Activated T-cell treated with anti-CD3 and anti-CD28 coated beads, Interleukin-2, amount 50 U/mL, for 72 hours (primary cell): ENCODE data around the gene IMP3. TPM values are rescaled to one million over a fixed set of nuclear protein-coding genes. Genes with fewer than 3 reads are reported as not detected.
"Not testable (repeated sequence)": the region's sequence is repeated elsewhere in the genome, so short reads cannot be mapped to it uniquely, and the experiment has no call there.

Experiments
- ATAC-seq, 2 donors: fragments of 150-1000 bp; cut with Tn5 transposase; replicated peaks in 1 of 2; 2 replicates each; pipeline ENCODE4 v1.10.0; 2021; ENCODE audit warnings: moderate library complexity in 2 of 2, mild to moderate bottlenecking in 1 of 2
- DNase-seq, 2 donors: peaks; one replicate each; pipeline ENCODE4 v3.0.0; 2021 to 2022; ENCODE audit warnings: mixed read lengths in 1 of 2
- H3K27ac Mint-ChIP-seq: one replicate; pipeline ENCODE4 v1.8.0; 2022; ENCODE audit warnings: mild to moderate bottlenecking, moderate library complexity, mixed read lengths
- H3K27me3 Mint-ChIP-seq: one replicate; pipeline ENCODE4 v1.8.0; 2022; ENCODE audit warnings: low read depth, mixed read lengths
- H3K36me3 Mint-ChIP-seq, 2 donors: one replicate each; pipeline ENCODE4 v1.8.0; 2022; ENCODE audit warnings: mixed read lengths in 2 of 2, mild to moderate bottlenecking in 1 of 2; ENCODE audit not compliant: insufficient read depth in 2 of 2
- H3K4me1 Mint-ChIP-seq: one replicate; pipeline ENCODE4 v1.8.0; 2022; ENCODE audit warnings: low read depth, mixed read lengths
- H3K4me3 Mint-ChIP-seq, 2 donors: one replicate each; pipeline ENCODE4 v1.8.0; 2022; ENCODE audit warnings: mild to moderate bottlenecking in 2 of 2, mixed read lengths in 2 of 2, moderate library complexity in 2 of 2
- H3K9me3 Mint-ChIP-seq, 2 donors: one replicate each; pipeline ENCODE4 v1.8.0; 2022; ENCODE audit warnings: mixed read lengths in 2 of 2
- total RNA-seq, 2 donors: library from RNA; stranded (reverse); gene quantifications; one replicate each; pipeline ENCODE4 v1.2.3, GENCODE V29; 2022

Gene IMP3, protein sequence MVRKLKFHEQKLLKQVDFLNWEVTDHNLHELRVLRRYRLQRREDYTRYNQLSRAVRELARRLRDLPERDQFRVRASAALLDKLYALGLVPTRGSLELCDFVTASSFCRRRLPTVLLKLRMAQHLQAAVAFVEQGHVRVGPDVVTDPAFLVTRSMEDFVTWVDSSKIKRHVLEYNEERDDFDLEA
- 10 to 100 TPM; 57.5 to 61.0 TPM for total RNA-seq

DNA sequence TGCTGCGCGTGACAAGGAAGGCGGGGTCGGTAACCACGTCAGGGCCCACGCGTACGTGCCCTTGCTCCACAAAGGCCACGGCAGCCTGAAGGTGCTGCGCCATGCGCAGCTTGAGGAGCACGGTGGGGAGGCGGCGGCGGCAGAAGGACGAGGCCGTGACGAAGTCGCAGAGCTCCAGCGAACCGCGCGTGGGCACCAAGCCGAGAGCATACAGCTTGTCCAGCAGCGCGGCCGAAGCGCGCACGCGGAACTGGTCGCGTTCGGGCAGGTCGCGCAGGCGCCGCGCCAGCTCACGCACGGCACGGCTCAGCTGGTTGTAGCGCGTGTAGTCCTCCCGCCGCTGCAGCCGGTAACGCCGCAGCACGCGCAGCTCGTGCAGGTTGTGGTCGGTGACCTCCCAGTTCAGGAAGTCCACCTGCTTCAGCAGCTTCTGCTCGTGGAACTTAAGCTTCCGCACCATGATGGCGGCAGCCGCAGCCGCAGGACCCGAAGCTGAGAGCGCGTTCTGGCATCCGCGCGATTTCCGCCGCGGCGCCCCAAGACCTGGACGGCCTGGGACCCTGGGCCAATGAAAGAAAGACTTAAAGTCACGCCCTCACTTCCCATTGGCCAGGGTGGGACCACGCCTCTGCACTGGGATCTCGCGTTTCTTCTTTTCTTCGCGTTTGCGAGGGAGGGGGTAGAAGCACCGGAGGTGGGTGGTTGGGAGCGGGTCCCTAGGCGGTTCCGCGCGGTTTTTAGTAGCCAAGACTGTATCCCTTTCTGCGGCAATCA is at the start of gene IMP3:
TSS of gene IMP3 (minus strand) at position 516 of the 774 bp plus-strand sequence. CDS start at position 460, 56 bp downstream.
- peak within 1 kb of the TSS; percentile 97 for H3K27ac Mint-ChIP-seq
- H3K4me1 Mint-ChIP-seq: peaks cover 35% of the 10 kb centered on the region
- no peaks in the 10 kb centered on the region for H3K9me3 Mint-ChIP-seq
- H3K27me3 Mint-ChIP-seq: no peaks in the 10 kb centered on the region
- DNase-seq (peak; percentile 94 to 96), ATAC-seq (peak; percentile 93)
- peak within 1 kb of the TSS; percentile 96 for H3K4me3 Mint-ChIP-seq
- peaks cover 3 to 11% of the 10 kb centered on the region in 2 donors for H3K36me3 Mint-ChIP-seq

DNA sequence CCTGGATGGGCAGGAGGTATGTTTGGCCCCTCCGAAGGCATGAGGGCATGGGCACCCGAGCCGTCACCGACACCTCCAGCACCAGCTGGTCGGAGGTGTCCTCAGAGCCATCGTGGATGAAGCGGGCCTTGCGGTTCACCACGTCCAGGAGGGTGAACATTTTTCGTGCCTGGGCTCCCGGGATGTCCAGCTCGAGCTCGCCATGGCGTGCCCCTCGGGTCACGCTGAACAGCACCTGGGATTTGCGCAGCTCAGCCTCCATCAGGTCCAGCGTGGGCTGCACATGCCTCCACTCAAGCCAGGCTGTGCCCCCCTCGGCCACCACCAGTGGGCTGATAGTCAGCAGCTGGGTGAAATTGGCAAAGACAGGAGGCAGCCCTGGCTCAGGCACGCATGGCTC is 49.4 kb upstream of the IMP3 start:
- H3K9me3 Mint-ChIP-seq, H3K36me3 Mint-ChIP-seq, H3K27me3 Mint-ChIP-seq, DNase-seq, ATAC-seq, H3K4me1 Mint-ChIP-seq, H3K27ac Mint-ChIP-seq, H3K4me3 Mint-ChIP-seq: not testable (repeated sequence)

DNA sequence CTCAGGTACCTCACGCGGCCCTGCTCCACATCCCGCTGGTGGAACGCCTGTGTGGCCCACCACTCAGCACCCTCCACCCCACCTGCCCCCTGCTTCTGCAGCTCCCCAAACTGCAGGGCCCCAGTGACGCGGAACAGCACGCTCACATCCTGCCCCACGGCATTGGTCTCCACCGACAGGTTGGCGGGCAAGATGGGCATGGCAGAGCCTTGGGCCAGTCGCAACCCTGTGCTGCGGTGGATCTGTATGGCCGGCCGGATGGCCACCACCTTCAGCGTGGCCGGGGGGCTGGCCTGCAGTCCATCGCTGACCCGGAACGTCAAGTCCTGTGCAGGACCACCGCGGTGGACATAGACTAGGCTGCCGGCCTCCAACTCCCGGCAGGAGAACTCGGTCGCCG is 48.8 kb upstream of the IMP3 start:
- DNase-seq (no peak), ATAC-seq (no peak)
- no peaks in the 10 kb centered on the region for H3K36me3 Mint-ChIP-seq
- H3K27ac Mint-ChIP-seq: no peak overlapping the region
- peaks cover 8% of the 10 kb centered on the region for H3K27me3 Mint-ChIP-seq
- H3K4me3 Mint-ChIP-seq: no peak overlapping the region
- no peaks in the 10 kb centered on the region for H3K4me1 Mint-ChIP-seq
- H3K9me3 Mint-ChIP-seq: no peaks in the 10 kb centered on the region

DNA sequence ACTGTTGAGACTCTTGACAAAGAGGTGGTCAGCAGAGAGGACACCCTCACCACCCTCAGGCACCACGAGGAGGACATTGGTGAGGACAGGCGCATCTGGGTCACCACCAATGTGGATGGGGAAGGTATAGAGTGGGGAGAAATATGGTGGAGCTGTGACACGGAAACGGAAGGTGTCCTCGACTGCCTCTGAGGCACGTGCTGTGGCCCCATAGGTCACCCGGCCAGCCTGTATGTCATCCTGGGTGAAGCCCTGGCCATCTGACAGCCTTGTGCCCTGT is 48.2 kb upstream of the IMP3 start:
- Mint-ChIP-seq H3K9me3 (no peaks in the 10 kb centered on the region), H3K27ac (no peak overlapping the region), H3K27me3 (peaks cover 8% of the 10 kb centered on the region), H3K4me1 (no peaks in the 10 kb centered on the region), H3K36me3 (no peaks in the 10 kb centered on the region), H3K4me3 (no peak overlapping the region)
- no peak for DNase-seq
- ATAC-seq: no peak

DNA sequence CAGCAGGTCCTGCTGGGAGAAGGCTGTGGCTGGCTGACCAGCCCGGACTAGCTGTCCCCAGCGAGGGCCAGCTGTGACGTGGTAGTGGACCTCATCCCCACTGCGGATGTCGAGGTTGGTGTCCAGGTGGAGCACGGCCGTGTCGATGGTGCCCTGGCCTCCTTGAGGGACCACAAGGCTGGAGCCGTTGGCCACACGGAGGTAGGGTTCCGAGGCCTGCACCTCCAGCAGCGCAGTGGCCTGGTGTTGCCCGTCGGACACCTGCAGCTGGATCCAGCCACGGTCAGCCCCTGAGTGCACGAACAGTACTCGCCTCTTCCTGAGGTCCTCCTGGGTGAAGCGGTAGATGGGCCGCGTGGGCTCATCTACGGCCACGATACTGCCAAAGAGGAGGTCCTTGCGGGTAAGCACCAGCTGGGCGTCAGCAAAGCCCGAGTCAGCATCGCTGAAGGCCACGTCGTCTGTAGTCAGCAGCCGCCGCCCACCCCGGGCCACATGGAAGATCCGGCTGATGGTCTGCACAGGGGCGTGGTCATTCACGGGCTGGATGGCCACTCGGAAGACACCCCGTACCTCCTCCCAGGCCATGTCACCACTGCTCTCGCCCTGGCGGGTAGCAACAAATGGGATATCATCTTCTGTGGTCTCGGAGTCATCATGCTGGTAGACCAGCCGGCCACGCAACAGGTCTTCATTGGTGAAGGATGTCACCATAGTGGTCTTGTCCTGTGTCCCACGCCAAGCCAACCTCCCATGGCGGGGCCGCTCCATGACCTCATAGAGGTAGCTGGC is 47.7 kb upstream of the IMP3 start:
- H3K36me3 Mint-ChIP-seq: no peaks in the 10 kb centered on the region
- H3K27me3 Mint-ChIP-seq: peaks cover 8% of the 10 kb centered on the region
- no peak overlapping the region for H3K4me3 Mint-ChIP-seq
- no peak overlapping the region for H3K27ac Mint-ChIP-seq
- no peak for DNase-seq
- no peaks in the 10 kb centered on the region for H3K4me1 Mint-ChIP-seq
- no peak for ATAC-seq
- no peaks in the 10 kb centered on the region for H3K9me3 Mint-ChIP-seq

DNA sequence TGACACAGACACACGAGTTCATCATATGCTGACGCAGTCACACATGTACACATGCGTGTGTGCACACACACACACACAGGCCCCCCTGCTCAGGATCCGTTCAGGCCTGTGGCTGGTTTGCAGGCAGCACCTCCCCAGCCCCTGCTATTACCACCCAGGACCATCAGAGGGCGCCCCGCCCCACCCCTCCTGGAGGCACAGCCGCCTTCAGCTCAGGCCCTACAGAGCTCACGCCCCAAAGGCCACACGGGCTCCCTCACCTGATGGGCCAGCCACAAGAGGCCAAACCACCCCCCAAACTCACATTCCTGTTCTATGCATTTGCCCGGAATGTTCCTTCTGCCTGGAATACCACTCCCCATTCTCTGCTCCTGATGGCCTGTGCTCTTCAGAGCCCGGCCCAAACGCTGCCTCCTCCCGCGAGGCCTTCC is 46.2 kb upstream of the IMP3 start:
- H3K4me3 Mint-ChIP-seq, H3K36me3 Mint-ChIP-seq, H3K9me3 Mint-ChIP-seq, H3K27ac Mint-ChIP-seq, H3K27me3 Mint-ChIP-seq, H3K4me1 Mint-ChIP-seq: not testable (repeated sequence)
- ATAC-seq (peak; percentile 74), DNase-seq (peak; percentile 86 to 87)

DNA sequence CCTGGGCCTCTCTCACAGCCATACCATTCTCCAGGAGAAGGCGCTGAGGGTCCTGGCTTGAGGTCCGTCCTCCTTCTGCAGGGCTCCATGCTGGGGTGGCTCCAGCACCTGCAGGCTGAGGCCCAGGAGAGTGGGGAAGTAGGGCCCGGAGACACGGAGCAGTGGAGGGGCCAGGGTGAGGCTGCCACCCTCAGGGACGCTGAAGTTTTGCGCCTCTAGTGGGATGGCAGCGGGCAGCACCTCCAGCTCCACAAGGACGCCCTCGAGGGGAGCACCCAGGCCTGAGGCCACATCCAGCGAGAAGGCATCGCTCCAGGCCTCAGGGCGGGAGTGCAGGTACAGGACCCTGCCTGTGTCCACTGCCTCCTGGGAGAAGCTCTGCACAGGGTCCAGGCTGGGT is 45.2 kb upstream of the IMP3 start:
- DNase-seq: no peak
- H3K27me3 Mint-ChIP-seq: no peaks in the 10 kb centered on the region
- H3K9me3 Mint-ChIP-seq: no peaks in the 10 kb centered on the region
- no peak overlapping the region for H3K4me3 Mint-ChIP-seq
- H3K27ac Mint-ChIP-seq: no peak overlapping the region
- no peak for ATAC-seq
- H3K4me1 Mint-ChIP-seq: no peaks in the 10 kb centered on the region
- H3K36me3 Mint-ChIP-seq: no peaks in the 10 kb centered on the region

DNA sequence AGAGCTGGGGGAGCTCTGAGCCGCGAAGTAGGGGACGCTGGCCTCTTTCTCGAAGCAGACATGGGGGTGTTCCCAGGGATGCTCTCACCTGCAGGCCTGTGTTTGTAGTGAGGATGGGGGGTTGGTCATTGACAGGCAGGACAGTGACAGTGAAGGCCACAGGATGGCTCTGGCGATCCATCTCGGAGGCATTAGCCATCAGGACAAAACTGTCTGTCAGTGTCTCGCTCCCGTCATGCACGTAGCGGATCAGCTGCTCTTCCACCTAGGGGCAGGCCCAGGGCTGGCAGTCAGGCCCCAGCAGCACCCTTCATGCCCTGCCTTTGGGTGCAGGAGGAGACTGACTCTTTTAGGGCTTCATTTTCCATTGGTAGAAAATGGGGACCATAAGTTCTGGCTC is 44.6 kb upstream of the IMP3 start:
- Mint-ChIP-seq H3K27ac (no peak overlapping the region), H3K4me3 (no peak overlapping the region), H3K36me3 (no peaks in the 10 kb centered on the region), H3K4me1 (no peaks in the 10 kb centered on the region), H3K9me3 (no peaks in the 10 kb centered on the region), H3K27me3 (no peaks in the 10 kb centered on the region)
- no peak for DNase-seq
- ATAC-seq: no peak

DNA sequence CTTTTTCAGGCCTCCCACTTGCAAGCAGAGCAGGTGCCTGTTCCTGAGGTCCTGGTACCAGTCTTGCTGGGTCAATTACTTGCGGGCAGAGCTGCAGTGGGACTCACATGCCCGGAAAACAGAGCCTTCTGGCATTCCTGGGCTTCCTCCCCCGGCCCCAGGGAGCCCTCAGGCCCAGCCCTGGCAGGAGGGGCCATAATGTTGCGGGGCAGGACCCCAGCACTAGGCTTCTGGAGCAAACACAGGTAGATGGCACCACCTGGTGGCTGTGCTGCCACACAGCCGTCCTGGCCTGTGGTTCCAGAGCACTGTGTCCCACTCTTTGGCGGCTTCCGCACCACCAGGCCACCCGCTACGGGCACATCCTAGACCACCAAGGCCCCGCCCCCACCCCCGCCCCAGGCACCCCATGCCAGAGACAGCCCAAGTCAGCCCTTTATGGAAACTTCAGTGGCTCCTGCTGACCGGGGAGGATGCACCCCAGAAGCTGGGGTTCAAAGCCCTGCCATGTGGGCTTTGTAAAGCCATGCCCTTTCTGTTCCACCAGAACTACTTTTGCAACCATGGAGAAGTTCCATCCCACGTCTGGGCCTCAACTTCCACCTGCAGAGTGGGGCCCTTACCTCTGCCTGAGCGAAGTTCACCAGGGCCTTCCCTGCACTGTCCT is 43.8 kb upstream of the IMP3 start:
- H3K4me3 Mint-ChIP-seq, H3K36me3 Mint-ChIP-seq, H3K4me1 Mint-ChIP-seq, H3K9me3 Mint-ChIP-seq, H3K27ac Mint-ChIP-seq, H3K27me3 Mint-ChIP-seq: not testable (repeated sequence)
- ATAC-seq: peak; percentile 85 to 88
- DNase-seq: peak; percentile 69 to 72

DNA sequence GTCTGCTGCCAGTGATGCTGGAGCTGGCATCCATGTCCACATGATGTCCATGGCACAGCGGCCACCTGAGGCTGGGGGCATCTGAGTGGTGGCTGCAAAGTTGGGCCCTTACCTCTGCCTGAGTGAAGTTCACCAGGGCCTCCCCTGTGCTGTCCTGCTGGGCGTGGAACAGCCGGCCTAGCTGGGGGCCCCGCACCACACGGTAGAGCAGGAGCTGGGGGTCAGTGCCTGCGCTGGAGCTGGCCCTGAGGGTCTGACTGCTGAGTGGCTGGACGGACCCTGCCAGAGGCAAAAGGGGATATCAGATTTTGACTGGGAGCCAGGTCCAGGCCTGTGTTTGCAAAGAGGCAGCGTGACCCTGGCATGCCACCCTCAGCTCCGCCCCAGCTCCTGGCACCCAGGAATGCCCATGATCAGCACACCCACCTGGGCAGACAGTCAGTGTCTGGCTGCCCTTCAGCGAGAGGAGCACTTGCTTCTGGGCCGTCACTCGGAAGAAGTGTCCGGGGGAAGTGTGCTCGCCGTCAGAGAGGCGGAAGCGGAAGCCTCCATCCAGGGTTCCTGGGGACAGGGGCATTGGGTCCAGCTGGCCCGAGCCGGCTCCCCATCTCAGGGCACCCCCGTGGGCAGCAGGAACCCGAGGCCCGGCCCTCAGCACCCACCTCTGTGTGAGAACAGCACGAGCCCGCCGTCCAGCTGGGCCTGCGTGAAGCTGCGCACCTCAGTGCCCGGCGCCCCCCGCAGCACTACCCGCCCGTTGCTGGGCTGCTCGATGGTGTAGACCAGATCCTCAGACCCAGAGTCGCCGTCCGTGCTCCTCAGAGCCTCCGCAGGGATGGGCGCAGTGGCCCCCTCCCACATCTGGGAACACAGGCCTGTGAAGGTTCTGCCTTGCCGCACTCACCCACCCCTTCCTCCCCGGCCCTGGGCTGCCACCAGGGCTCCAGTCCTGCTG is 42.4 kb upstream of the IMP3 start:
- H3K4me1 Mint-ChIP-seq: no peaks in the 10 kb centered on the region
- H3K36me3 Mint-ChIP-seq: no peaks in the 10 kb centered on the region
- ATAC-seq: no peak
- H3K9me3 Mint-ChIP-seq: no peaks in the 10 kb centered on the region
- H3K27me3 Mint-ChIP-seq: no peaks in the 10 kb centered on the region
- no peak overlapping the region for H3K4me3 Mint-ChIP-seq
- no peak overlapping the region for H3K27ac Mint-ChIP-seq
- DNase-seq: no peak

DNA sequence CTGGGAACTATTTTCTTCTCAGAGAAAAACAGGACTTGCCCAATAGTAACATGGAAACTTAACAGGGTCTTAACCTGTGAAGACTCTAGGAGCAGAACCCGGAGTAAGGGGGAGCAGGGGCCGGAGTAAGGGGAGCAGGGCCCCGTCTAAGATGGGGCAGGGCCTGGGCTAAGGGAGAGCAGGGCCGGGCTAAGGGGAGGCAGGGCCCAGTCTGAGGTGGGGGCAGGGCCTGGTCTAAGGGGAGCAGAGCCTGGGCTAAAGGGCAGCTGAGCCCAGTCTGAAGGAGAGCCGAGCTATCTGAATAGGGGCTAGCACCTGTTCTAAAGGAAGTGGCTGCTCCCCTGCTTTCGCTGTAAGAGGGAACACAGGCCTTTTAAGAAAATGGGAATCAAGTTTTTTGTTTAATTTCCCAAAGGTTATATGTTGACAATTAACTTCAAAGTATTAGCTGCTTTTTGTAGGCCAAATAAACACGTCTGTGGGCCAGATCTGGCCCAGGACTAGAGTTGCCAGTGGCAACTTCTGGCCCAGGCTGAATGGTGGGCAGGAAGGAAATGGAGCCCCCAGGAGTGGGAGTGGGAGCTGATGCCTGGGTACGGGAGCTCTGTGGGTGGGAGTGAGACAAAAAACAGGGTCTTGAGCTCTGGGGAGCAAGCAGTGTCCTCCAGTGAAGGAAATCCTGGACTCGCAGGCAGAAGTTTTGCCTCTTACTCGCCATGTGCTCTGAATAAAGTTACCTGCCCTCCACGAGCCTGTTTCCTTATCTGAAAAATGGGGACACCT is 40.2 kb upstream of the IMP3 start:
- no peaks in the 10 kb centered on the region for H3K27me3 Mint-ChIP-seq
- H3K36me3 Mint-ChIP-seq: no peaks in the 10 kb centered on the region
- ATAC-seq: no peak
- H3K4me3 Mint-ChIP-seq: no peak overlapping the region
- H3K4me1 Mint-ChIP-seq: no peaks in the 10 kb centered on the region
- H3K9me3 Mint-ChIP-seq: no peaks in the 10 kb centered on the region
- H3K27ac Mint-ChIP-seq: no peak overlapping the region
- no peak for DNase-seq

DNA sequence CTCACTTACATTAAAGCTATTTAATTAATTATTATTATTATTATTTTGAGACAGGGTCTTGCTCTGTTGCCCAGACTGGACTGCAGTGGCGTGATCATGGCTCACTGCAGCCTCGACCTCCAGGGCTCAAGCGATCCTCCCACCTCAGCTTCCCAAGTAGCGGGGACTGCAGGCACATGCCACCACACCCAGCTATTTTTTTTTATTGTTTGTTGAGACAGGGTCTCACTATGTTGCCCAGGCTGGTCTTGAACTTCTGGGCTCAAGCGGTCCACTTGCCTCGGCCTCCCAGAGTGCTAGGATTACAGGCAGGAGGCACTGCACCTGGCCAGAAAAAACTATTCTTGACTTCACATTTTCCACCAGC is 38.3 kb upstream of the IMP3 start:
- H3K27me3 Mint-ChIP-seq, H3K36me3 Mint-ChIP-seq, H3K4me1 Mint-ChIP-seq, H3K9me3 Mint-ChIP-seq, H3K4me3 Mint-ChIP-seq, DNase-seq, H3K27ac Mint-ChIP-seq, ATAC-seq: not testable (repeated sequence)
